GM19035 (cell line): ENCODE measurements around the gene C1orf167.

Experiments
- ATAC-seq: cut with Tn5 transposase; IDR thresholded peaks from one replicate; pipeline ENCODE4 v1.9.1; 2021; ENCODE audit not compliant: unreplicated experiment

The C1orf167 gene

GRCh38 chr1:11764519-11764918, 2.5 kb downstream of the C1orf167 start:
- ATAC-seq: no peak

GRCh38 chr1:11765661-11766428, 3.9 kb downstream of the C1orf167 start:
- no peak for ATAC-seq

- ATAC-seq: no peak
Observed at GRCh38 chr1:11766429-11766776, 4.4 kb downstream of the C1orf167 start.

- ATAC-seq: no peak
Observed at GRCh38 chr1:11767922-11768704, 6.1 kb downstream of the C1orf167 start.

- no peak for ATAC-seq
Observed at GRCh38 chr1:11768821-11769220, 6.8 kb downstream of the C1orf167 start.

- ATAC-seq: no peak
Observed at GRCh38 chr1:11769274-11769673, 7.3 kb downstream of the C1orf167 start.

- ATAC-seq: no peak
Observed at GRCh38 chr1:11770011-11770410, 8.0 kb downstream of the C1orf167 start.

GRCh38 chr1:11771481-11772043, 9.6 kb downstream of the C1orf167 start:
- ATAC-seq: no peak

GRCh38 chr1:11772458-11772857, 10.5 kb downstream of the C1orf167 start:
- no peak for ATAC-seq

- ATAC-seq: no peak
Observed at GRCh38 chr1:11774753-11775152, 12.8 kb downstream of the C1orf167 start.

- ATAC-seq: no peak
Observed at GRCh38 chr1:11777658-11778322, 15.8 kb downstream of the C1orf167 start.

- no peak for ATAC-seq
Observed at GRCh38 chr1:11778336-11778735, 16.3 kb downstream of the C1orf167 start.

GRCh38 chr1:11778844-11779623, 17.0 kb downstream of the C1orf167 start:
- ATAC-seq: no peak

GRCh38 chr1:11779715-11780379, 17.9 kb downstream of the C1orf167 start:
- ATAC-seq: no peak

GRCh38 chr1:11780380-11781147, 18.6 kb downstream of the C1orf167 start:
- no peak for ATAC-seq

- ATAC-seq: no peak
Observed at GRCh38 chr1:11781297-11781696, 19.3 kb downstream of the C1orf167 start.

- no peak for ATAC-seq
Observed at GRCh38 chr1:11782127-11782708, 20.2 kb downstream of the C1orf167 start.

- ATAC-seq: no peak
Observed at GRCh38 chr1:11783556-11783955, 21.6 kb downstream of the C1orf167 start.
